SK-N-SH (cell line): ENCODE results near the gene ADCK1.

Source experiments
- CTCF ChIP-seq: fragments of 200-600 bp; sonication (generic); IDR thresholded peaks from 2 replicates; pipeline ENCODE4 v1.6.1; 2017; ENCODE audit warnings: antibody characterized with exemption, mild to moderate bottlenecking, moderate library complexity
- EP300 ChIP-seq, 2 experiments: IDR thresholded peaks; 2 replicates each; pipeline versions ENCODE4 v1.4.0 to v1.6.1; 2012; ENCODE audit warnings: borderline replicate concordance in 1 of 2, low read depth in 1 of 2, low read length in 1 of 2
- REST ChIP-seq: IDR thresholded peaks from 2 replicates; pipeline ENCODE4 v1.6.1; 2012; ENCODE audit warnings: mild to moderate bottlenecking, low read depth, low read length, moderate library complexity
- YY1 ChIP-seq: IDR thresholded peaks from 2 replicates; pipeline ENCODE4 v1.4.0; 2012; ENCODE audit warnings: low read depth, mild to moderate bottlenecking

- no peak for TF ChIP-seq YY1
- no peak for TF ChIP-seq CTCF
- no peak for TF ChIP-seq EP300 (IDR thresholded peaks at IDR 0.05; ENCODE audit: borderline replicate concordance in 1 of 2, low read depth in 1 of 2, low read length in 1 of 2)
- TF ChIP-seq REST: no peak
Measured at GRCh38 chr14:77830692-77831091, 30.8 kb downstream of the ADCK1 start.
